Measurements from ENCODE around the gene FHL2. TPM values are rescaled to one million over a fixed set of nuclear protein-coding genes. Genes with fewer than 3 reads are reported as not detected.

FHL2 gene
- total and polyA plus RNA-seq, 2 donors (not counting 1 experiment from before 2014, with no cell fraction given), result not detected

DNA sequence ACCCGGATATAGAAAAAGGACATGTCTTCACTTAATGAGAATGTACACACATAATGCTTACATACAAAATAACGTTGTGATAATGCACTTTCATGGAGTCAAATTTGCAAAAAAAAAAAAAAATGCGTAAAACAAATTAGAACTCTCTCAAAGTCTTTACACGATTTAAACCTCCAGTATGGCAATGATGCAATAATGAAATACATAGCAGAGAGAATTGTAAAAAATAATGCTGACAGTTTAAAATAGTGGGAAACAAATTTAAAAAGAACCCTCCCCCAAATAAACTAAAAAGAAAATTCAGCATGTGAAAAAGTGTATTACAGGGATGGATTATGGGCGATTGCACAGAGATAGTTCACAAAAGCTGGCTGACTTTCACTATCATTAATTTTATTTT lies 46.6 kb upstream of the FHL2 start:
- no peaks in the 10 kb centered on the region for H4K20me1 ChIP-seq (ENCODE audit: control insufficient read depth, insufficient read depth, low read length, poor library complexity, severe bottlenecking)
- no peaks in the 10 kb centered on the region for H3K4me1 Mint-ChIP-seq
- no peaks in the 10 kb centered on the region for H3K9me3 Mint-ChIP-seq (ENCODE audit: insufficient read depth)
- H3K4me3 Mint-ChIP-seq, result no peak overlapping the region
- no CpG with 5 or more reads among the region's 5 CpGs for WGBS (ENCODE audit: insufficient coverage)
- no peak overlapping the region for H2AFZ ChIP-seq (ENCODE audit: insufficient read depth, low read depth, low read length, poor library complexity, severe bottlenecking)
- H3K27me3 Mint-ChIP-seq, result peaks cover 34% of the 10 kb centered on the region
- DNase-seq (no peak), ATAC-seq (ENCODE audit: low read depth) (no peak)
- H3K27ac ChIP-seq (ENCODE audit: low read length in 2 of 2), result no peak overlapping the region
- no peak overlapping the region for H3K4me3 ChIP-seq (ENCODE audit: control extremely low read depth in 1 of 5, extremely low read depth in 1 of 5, insufficient read depth in 1 of 5, low read depth in 2 of 5, low read length in 4 of 5)
- H3K9ac ChIP-seq (ENCODE audit: low read length), result no peak overlapping the region
- TF ChIP-seq, protein P1, sequence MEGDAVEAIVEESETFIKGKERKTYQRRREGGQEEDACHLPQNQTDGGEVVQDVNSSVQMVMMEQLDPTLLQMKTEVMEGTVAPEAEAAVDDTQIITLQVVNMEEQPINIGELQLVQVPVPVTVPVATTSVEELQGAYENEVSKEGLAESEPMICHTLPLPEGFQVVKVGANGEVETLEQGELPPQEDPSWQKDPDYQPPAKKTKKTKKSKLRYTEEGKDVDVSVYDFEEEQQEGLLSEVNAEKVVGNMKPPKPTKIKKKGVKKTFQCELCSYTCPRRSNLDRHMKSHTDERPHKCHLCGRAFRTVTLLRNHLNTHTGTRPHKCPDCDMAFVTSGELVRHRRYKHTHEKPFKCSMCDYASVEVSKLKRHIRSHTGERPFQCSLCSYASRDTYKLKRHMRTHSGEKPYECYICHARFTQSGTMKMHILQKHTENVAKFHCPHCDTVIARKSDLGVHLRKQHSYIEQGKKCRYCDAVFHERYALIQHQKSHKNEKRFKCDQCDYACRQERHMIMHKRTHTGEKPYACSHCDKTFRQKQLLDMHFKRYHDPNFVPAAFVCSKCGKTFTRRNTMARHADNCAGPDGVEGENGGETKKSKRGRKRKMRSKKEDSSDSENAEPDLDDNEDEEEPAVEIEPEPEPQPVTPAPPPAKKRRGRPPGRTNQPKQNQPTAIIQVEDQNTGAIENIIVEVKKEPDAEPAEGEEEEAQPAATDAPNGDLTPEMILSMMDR (IDR thresholded peaks at IDR 0.05), result no peak
- no peak for TF ChIP-seq EZH2 (IDR thresholded peaks at IDR 0.05; ENCODE audit: borderline replicate concordance, insufficient read depth, low read depth, low read length, poor library complexity, severe bottlenecking)
- CTCF ChIA-PET, result no interaction called here
- intact Hi-C loops (cut with micrococcal nuclease), result no loop called here
- H3K36me3 ChIP-seq (replicated peaks in 1 of 2; ENCODE audit: control extremely low read depth in 1 of 2, control insufficient read depth in 1 of 2, extremely low read depth in 1 of 2, insufficient read depth in 2 of 2, low read length in 1 of 2), result no peaks in the 10 kb centered on the region
- peaks cover 0 to 21% (median 0%) of the 10 kb centered on the region in 4 experiments for H3K27me3 ChIP-seq (replicated peaks in 1 of 4; ENCODE audit: control extremely low read depth in 1 of 4, control insufficient read depth in 3 of 4, insufficient read depth in 4 of 4, low read length in 3 of 4)
- no peak overlapping the region for H3K4me2 ChIP-seq (replicated peaks; ENCODE audit: low read depth, low read length, poor library complexity, severe bottlenecking)
- POLR2A ChIA-PET, result no interaction called here
- H3K4me1 ChIP-seq (ENCODE audit: control insufficient read depth in 2 of 2, insufficient read depth in 2 of 2, low read length in 2 of 2), result no peaks in the 10 kb centered on the region
- no peaks in the 10 kb centered on the region for H3K9me3 ChIP-seq (ENCODE audit: control extremely low read depth in 1 of 3, control insufficient read depth in 2 of 3, insufficient read depth in 1 of 3, low read length in 2 of 3)
- H3K79me2 ChIP-seq (ENCODE audit: control insufficient read depth, insufficient read depth, low read length), result no peaks in the 10 kb centered on the region
- no peak overlapping the region for H3K27ac Mint-ChIP-seq

DNA sequence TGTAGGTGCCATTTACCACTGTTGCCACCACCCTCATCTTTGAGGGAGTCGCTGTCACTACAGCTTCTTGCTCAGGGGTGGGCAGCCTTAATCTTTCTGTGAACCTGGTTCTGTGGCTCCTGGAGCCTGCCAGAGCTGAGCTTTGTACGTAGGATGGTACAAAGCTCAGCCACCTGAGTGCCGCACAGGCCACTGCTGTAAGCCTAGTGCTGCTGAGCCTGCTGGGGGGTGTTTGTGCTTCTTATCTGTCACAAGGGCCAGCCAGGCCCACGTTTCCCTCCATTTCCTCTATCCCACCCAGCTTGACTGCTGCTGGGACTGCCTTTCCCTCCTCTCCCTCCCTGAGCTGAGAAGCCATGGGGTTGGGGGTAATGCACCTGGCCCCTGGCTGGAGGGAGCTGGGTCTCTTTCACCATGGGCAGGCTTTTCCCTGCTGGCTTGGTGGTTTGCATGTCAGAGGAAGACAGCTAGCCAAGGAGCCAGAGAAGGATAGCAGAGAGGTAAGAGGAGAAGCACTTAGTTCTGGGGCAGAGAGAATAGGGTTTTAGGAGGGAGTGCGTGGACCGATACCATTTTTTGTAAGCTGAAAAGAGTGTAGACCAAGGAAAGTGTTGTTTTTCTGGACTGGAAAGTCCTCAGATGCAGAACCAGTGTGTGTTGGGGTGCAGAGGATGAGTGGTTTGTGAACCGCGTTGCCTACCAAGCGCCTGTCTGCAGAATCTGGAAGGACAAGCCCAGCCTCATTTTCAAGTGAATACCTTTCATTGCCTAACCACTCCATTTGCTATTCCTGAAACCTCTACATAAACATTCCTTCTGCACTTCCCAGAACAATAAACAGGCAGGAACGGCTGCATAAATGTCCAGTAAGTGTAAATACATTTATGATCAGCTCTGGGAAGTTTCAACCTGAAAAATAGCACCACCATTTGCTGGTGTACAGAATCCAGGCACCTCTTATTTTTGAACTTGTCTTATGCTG lies 45.1 kb upstream of the FHL2 start:
- ChIA-PET POLR2A (no interaction called here), CTCF (no interaction called here)
- Histone ChIP-seq H3K27me3 (replicated peaks in 1 of 4; ENCODE audit: control extremely low read depth in 1 of 4, control insufficient read depth in 3 of 4, insufficient read depth in 4 of 4, low read length in 3 of 4) (peaks cover 0 to 15% (median under 1%) of the 10 kb centered on the region in 4 experiments), H3K27ac (ENCODE audit: low read length in 2 of 2) (no peak overlapping the region), H3K36me3 (replicated peaks in 1 of 2; ENCODE audit: control extremely low read depth in 1 of 2, control insufficient read depth in 1 of 2, extremely low read depth in 1 of 2, insufficient read depth in 2 of 2, low read length in 1 of 2) (no peaks in the 10 kb centered on the region), H2AFZ (ENCODE audit: insufficient read depth, low read depth, low read length, poor library complexity, severe bottlenecking) (no peak overlapping the region), H3K4me3 (ENCODE audit: control extremely low read depth in 1 of 5, extremely low read depth in 1 of 5, insufficient read depth in 1 of 5, low read depth in 2 of 5, low read length in 4 of 5) (no peak overlapping the region), H3K79me2 (ENCODE audit: control insufficient read depth, insufficient read depth, low read length) (no peaks in the 10 kb centered on the region), H3K9me3 (ENCODE audit: control extremely low read depth in 1 of 3, control insufficient read depth in 2 of 3, insufficient read depth in 1 of 3, low read length in 2 of 3) (no peaks in the 10 kb centered on the region), H4K20me1 (ENCODE audit: control insufficient read depth, insufficient read depth, low read length, poor library complexity, severe bottlenecking) (no peaks in the 10 kb centered on the region), H3K4me2 (replicated peaks; ENCODE audit: low read depth, low read length, poor library complexity, severe bottlenecking) (no peak overlapping the region), H3K9ac (ENCODE audit: low read length) (no peak overlapping the region), H3K4me1 (ENCODE audit: control insufficient read depth in 2 of 2, insufficient read depth in 2 of 2, low read length in 2 of 2) (no peaks in the 10 kb centered on the region)
- intact Hi-C loops (cut with micrococcal nuclease), result no loop called here
- H3K4me1 Mint-ChIP-seq, result no peaks in the 10 kb centered on the region
- no peak for DNase-seq
- no peak overlapping the region for H3K4me3 Mint-ChIP-seq
- no peak for TF ChIP-seq EZH2 (IDR thresholded peaks at IDR 0.05; ENCODE audit: borderline replicate concordance, insufficient read depth, low read depth, low read length, poor library complexity, severe bottlenecking)
- TF ChIP-seq, protein P1 (IDR thresholded peaks at IDR 0.05), result no peak
- no peaks in the 10 kb centered on the region for H3K9me3 Mint-ChIP-seq (ENCODE audit: insufficient read depth)
- 94% methylated on average over 8 of the region's 10 CpGs for WGBS (ENCODE audit: insufficient coverage)
- ATAC-seq (ENCODE audit: low read depth), result no peak
- no peak overlapping the region for H3K27ac Mint-ChIP-seq
- H3K27me3 Mint-ChIP-seq, result peaks cover 31% of the 10 kb centered on the region

Data from B cell (primary cell).